GM19099 (cell line): ENCODE data around the gene EHBP1.

Experiments used
- POLR2A ChIP-seq: IDR thresholded peaks from 3 replicates; pipeline ENCODE4 v1.6.1; 2011; ENCODE audit warnings: low read depth; ENCODE audit not compliant: insufficient read length; ENCODE audit errors: extremely low read depth

Gene EHBP1

DNA sequence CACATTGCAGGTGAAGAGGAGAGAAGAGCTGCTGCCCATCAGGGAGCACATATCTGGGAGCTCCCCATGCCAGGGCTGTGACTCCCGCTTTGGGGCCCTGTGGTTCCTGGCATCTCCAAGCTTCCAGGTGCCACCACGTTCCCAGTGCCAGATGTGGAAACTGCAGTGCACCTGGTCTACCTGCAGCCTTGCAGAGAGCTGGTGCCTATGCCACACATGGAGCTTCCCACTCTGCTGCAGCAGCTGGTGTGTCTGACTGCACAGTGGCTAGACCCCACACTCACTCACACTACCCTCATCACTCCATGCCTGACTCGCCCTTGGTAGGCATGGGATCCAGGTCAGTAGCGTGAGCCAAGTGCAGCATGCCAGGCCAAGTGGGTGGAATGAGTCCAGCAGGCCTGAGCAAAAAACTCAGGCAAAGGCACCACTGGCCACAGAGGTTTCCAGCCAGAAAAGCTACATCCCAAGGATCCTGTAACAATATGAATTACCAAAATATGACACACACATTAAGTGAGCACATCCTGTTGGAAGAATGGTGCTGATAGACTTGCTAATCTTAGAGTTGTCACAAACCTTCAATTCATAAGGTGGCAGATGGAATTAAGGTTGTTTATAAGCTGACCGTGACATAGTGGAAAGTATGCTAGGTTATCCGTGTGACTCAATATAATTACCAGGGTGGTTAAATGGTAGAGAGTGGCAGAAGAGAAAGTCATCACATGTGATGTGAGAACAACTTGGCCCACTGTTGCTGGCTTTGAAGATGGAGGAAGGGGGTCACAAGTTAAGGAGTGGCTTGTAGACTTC, 150.9 kb downstream of the EHBP1 start:
- TF ChIP-seq POLR2A: no peak

DNA sequence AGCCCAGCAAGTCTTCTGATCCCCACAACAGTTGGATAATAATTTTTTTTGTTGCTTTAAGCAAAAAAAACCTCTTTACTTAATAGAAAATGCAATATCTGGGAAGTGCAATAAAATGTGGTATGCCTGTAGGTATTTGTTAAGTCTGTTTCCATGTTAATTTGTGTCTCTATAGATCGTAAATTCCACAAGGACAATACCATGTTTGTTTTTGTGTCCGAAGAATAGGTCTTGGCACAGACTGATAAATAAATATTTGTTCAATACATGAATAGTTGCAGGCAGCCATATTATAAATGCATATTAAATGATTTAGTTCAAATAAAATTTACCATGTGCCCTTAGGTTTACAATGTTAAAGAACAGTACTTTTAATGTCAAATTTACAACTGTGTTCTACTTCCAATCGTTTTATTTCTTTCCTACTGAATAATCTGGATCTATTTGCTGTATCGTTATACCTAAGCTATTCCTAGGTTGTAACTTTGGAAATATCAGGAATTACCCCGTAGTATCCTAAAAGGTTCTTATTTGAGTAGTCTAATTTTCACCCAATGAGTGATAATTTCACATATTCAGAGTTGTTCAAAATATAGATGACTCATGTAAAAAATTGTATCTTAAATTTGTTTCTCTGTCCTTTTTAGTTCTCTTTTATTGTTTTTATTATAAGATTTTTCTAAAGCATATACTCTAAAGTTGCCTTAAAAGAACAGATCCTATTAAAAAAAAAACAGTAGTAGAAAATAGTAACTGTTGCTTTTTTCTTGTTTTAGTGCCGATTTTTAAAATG, 151.8 kb downstream of the EHBP1 start:
- no peak for TF ChIP-seq POLR2A

DNA sequence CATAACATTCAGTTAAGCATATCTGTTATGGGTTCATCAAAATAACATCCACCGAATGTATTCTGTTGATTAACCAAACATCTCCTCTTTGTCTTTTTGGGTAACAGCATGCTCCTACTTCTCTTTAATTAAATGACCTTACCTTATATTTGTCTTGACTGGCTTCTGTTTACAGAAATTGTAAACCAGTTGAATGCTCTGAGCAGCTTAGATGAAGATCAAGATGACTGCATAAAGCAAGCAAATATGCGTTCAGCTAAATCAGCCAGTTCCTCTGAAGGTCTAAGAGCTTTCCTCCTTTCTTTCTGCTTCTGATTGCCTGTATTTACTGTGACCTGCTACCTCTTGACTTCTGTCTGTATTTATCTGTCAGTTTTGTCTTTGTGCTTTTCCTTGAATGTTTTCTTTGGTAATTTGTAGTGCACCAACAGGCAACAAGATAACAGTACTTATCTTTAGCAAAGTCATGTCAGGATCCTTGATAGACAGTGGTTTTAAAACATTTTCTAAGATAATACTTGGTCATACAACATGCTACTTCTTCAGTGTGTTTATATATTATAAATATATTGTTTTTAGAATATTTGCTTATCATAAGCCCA, 152.8 kb downstream of the EHBP1 start:
- no peak for TF ChIP-seq POLR2A

DNA sequence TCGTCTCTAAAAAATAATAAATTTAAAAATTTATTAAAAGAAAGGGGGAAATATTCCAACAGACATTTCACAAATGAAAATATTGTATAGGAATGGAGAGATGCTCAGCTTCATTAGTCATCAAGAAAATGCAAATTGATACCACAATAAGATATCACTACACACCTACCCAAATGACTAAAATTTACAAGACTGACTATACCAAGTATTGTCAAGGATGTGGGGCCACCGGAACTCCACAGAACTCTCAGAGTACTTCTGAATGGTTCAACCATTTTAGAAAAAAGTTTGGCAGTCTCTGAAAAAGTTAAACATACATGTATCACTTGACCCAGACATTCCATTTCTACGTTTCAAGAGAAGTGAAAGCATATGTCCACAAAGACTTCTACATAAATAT, 163.4 kb downstream of the EHBP1 start:
- TF ChIP-seq POLR2A: no peak

DNA sequence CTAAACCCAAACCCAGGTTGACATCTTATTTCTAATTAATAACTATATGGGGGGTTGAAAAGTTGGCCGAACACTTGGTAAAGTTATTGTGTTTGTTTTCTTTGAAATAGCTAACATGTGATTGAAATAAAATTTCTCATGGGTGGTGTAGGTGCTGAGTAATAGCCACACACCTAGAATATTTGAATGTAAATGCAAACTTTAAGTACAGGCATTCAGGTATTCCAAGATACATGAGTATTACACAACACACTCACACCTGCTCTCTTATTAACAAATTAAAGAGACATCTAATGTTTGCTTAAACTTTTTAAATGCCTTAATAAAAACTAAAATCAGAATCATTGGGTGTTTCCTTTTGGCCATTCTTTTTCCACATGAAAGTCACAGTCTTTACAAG, 165.5 kb downstream of the EHBP1 start:
- no peak for TF ChIP-seq POLR2A

DNA sequence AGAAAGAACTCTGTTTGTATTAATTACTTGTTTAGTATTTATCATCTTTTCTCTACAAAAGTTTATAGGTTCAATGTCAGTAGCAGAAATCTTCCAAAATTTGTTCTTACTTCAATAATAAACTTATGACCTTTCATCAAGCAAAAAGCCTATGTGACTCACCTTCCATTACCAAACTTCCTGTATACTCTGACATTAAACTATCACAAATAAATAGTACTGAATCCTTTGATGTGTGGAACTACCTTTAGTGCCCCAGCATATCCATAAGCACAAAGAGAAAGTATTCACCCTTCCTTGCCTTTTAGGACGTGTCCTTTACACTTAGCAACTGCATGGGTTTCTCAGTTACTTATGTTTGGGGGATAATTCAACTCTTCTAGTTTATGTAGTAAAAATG, 166.0 kb downstream of the EHBP1 start:
- TF ChIP-seq POLR2A: no peak

DNA sequence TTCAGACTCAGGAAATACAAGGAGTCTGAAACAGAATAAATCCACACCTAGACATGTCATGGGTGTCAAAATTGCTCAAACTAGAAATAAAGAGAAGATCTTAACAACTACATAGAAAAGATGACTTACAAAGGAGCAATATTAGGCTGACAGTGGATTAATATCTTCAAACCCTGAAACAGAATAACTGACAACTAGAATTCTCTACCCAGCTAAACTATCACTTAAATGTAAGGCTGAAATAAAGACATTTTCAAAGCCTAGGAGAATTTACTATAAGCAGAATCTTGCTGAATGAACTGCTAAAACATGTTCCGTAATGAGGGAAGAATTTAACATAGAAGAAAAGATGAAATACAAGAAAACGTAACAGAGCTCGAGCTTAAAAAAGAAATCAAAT, 168.1 kb downstream of the EHBP1 start:
- no peak for TF ChIP-seq POLR2A

DNA sequence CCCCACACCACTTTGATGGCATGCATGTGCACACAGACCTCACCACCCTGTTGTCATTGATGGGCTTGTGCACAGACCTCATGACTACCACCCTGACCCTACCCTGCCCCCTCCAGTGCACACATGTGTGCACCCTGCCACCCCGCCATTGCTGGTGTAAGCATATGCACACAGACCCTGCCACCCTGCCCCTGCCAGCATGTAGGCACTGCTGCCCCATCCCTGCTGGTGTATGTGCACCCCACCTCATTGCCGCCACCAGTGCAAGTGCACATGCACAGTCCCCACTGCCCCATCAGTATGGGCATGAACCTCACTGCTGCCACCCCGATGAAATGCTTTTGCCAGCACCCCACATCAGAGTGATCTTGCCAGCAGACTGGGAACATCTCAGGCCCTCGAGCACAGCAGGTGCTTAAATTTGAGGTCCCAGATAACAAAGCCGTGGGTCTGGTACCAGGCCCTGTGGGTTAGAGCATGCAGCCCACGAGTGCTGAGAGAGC, 169.4 kb downstream of the EHBP1 start:
- TF ChIP-seq POLR2A: no peak

DNA sequence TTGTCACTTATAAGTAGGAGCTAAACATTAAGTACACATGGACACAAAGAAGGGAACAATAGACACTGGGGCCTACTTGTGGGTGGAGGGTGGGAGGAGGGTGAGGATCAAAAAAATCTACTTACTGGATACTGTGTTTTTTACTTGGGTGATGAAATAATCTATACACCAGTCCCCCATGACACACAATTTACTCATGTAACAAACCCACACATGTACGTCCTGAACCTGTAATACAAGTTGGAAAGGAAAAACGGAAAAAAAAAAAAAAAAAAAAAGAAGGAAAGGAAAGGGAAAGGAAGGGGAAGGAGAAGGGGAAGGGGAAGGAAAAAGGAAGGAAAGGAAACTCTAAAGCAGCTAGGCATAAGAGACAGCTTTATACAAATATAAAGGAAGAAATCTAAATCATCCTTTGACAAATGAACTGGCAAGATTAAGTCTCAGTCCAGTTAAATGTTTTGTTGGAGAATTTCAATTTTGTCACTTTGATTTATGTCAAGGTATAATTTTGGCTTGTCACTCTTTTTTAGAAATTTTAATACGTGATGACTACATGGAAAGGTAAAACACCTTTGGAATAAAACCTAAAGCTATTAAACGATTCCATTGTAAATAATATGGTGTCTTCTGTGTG, 175.8 kb downstream of the EHBP1 start:
- TF ChIP-seq POLR2A: no peak

DNA sequence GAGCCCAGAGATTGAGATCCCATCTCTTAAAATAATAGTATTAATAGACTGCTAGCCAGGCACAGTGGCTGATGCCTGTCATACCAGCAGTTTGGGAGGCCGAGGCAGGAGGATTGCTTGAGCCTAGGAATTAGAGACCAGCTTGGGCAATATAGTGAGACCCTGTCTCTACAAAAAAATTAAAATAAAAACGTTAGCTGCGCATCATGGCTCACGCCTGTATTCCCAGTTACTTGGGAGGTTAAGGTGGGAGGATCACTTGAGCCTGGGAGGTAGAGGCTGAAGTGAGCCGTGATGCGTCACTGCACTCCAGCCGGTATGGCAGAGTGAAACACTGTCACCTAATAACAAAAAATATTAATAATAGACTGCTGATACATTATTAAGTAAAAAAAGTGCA, 178.1 kb downstream of the EHBP1 start:
- TF ChIP-seq POLR2A: no peak

DNA sequence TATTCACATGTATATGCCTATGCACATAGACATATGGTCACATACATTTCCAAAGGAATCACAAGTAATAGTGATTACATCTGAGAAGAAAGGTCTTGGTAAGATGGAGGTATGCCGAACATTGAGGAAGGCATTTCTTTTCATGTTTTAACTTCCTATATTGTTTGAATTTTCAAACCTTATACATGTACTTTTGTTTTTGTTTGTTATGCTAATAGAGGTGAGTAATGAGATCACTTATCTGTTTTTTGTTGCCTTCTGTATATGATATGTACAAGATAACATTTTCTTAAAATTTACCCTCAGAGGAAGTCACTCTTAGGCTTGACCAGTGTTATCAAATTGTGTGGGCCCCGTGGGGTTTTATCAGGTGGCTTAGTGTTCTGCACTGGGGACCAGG, 178.6 kb downstream of the EHBP1 start:
- TF ChIP-seq POLR2A: no peak

DNA sequence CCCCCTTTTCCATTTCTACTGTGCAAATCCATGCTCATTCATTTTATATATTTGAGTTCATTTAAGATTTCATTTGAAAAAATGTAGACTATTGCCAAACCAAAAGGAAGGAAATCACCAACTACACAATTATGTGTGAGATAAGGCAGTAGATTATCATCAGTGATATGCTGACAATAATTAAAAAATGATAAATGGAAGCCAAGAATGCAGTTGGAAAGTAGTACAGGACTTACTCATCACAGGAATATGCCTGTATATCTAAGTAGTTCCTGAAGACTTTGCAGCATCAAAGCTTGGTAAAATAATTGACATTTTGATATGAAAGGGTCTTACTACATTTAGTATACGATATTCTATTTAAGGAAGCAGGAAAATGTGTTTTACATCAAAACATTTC, 179.0 kb downstream of the EHBP1 start:
- TF ChIP-seq POLR2A: no peak

DNA sequence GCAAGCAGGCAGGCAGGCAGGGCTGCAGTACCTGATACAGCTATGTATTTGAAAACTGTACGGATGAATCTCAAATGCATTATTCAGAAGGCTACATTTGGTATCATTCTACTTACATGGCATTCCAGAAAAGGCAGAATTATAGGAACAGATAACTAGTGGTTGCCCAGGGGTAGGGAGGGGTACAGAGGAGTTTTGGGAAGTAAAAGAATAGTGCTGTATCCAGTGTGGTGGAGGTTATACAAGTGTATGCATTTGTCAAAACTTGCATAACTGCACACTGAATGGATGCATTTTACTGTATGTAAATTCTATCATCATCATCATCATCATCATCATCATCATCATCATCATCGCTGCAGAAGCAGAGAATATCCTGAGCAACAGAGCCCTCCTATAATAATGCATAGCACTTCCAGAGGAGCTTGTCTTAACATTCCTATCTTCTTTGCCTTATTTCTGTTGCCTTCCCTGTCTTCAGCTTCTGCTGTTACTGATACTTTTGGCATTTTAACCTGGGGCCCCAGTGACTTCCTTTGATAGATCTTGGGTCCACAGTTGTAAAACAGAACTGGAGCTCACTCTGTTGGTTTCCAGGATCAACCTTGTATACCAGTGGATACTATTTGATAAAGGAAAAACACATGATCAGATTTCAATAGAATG, 189.6 kb downstream of the EHBP1 start:
- no peak for TF ChIP-seq POLR2A

DNA sequence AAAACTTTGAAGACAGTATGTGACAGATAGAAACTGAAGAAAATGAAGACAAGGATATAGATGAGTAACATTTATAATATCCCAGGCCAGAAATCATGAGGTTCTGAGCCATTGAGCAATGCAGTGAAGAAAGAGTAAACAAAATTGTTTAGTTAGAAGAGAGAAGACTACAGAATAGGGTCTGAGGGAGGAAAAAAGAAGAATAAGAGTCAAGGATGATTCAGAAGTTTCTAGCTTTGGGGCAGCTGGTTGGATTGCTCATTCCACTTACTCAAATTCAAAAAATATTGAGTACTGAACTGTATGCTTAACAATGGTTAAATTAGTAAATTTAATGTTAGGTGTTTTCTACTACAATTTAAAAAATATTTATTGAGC, 190.1 kb downstream of the EHBP1 start:
- TF ChIP-seq POLR2A: no peak
